ENCODE data around the gene NR6A1. TPM values are rescaled to one million over a fixed set of nuclear protein-coding genes. Genes with fewer than 3 reads are reported as not detected.

Gene NR6A1
- total and polyA plus RNA-seq, 10 donors = 0.14 to 3.7 (median 1.9) TPM

GRCh38 chr9:124530246-124530645, 240.9 kb downstream of the NR6A1 start:
- Histone ChIP-seq H3K27ac (no peak overlapping the region), H3K27me3 (replicated peaks in 1 of 7) (no peaks in the 10 kb centered on the region), H3K4me3 (no peak overlapping the region), H3K36me3 (peaks cover 0 to 14% (median 0%) of the 10 kb centered on the region in 6 donors), H3K9me3 (no peaks in the 10 kb centered on the region), H3K4me1 (peaks cover 0 to 10% (median 0%) of the 10 kb centered on the region in 6 donors)
- no peak for TF ChIP-seq CTCF (IDR thresholded peaks at IDR 0.05 in 8 of 11, conservative IDR thresholded peaks at IDR 0.05 in 3 of 11)
- no peak for TF ChIP-seq POLR2AphosphoS5 (IDR thresholded peaks at IDR 0.05)
- TF ChIP-seq POLR2A (IDR thresholded peaks at IDR 0.05) = no peak
- 88 to 94% (median 89%) methylated on average over 4 of the region's 4 CpGs for WGBS, 5 donors
- DNase-seq = no peak
- intact Hi-C loops (cut with DNase I; ENCODE audit: low total_unique reads) = no loop called here

- H3K27me3 ChIP-seq (replicated peaks in 1 of 7) = no peaks in the 10 kb centered on the region
- H3K9me3 ChIP-seq = no peaks in the 10 kb centered on the region
- peaks cover 0 to 14% (median 0%) of the 10 kb centered on the region in 6 donors for H3K36me3 ChIP-seq
- no peak overlapping the region for H3K4me3 ChIP-seq
- intact Hi-C loops (cut with DNase I; ENCODE audit: low total_unique reads) = no loop called here
- H3K4me1 ChIP-seq = peaks cover 0 to 10% (median 0%) of the 10 kb centered on the region in 6 donors
- no peak for DNase-seq
- no peak overlapping the region for H3K27ac ChIP-seq
- 79 to 97% (median 86%) methylated on average over 3 of the region's 3 CpGs for WGBS, 5 donors
- TF ChIP-seq POLR2A (IDR thresholded peaks at IDR 0.05) (no peak), POLR2AphosphoS5 (IDR thresholded peaks at IDR 0.05) (no peak), CTCF (IDR thresholded peaks at IDR 0.05 in 8 of 11, conservative IDR thresholded peaks at IDR 0.05 in 3 of 11) (no peak)
These were observed 243.3 kb downstream of the NR6A1 start for GRCh38 chr9:124527781-124528180.

GRCh38 chr9:124526174-124526573, 244.9 kb downstream of the NR6A1 start:
- WGBS, 5 donors = 63 to 82% (median 72%) methylated on average over 2 of the region's 2 CpGs
- Histone ChIP-seq H3K9me3 (no peaks in the 10 kb centered on the region), H3K27me3 (replicated peaks in 1 of 7) (no peaks in the 10 kb centered on the region), H3K4me1 (peaks cover 0 to 10% (median 0%) of the 10 kb centered on the region in 6 donors), H3K27ac (peak overlapping the region in 5 of 8 donors; percentile 45 to 73 (median 60)), H3K36me3 (peaks cover 0 to 16% (median 0%) of the 10 kb centered on the region in 6 donors), H3K4me3 (no peak overlapping the region)
- intact Hi-C loops (cut with DNase I; ENCODE audit: low total_unique reads) = no loop called here
- no peak for DNase-seq
- TF ChIP-seq POLR2A (IDR thresholded peaks at IDR 0.05) (no peak), POLR2AphosphoS5 (IDR thresholded peaks at IDR 0.05) (no peak), CTCF (IDR thresholded peaks at IDR 0.05 in 8 of 11, conservative IDR thresholded peaks at IDR 0.05 in 3 of 11) (no peak)

- TF ChIP-seq CTCF (IDR thresholded peaks at IDR 0.05 in 8 of 11, conservative IDR thresholded peaks at IDR 0.05 in 3 of 11) = no peak
- no peak for TF ChIP-seq POLR2A (IDR thresholded peaks at IDR 0.05)
- TF ChIP-seq POLR2AphosphoS5 (IDR thresholded peaks at IDR 0.05) = no peak
- no peak for DNase-seq
- H3K36me3 ChIP-seq = peaks cover 0 to 21% (median 0%) of the 10 kb centered on the region in 6 donors
These were observed 248.7 kb downstream of the NR6A1 start for GRCh38 chr9:124522121-124523098.

More at GRCh38 chr9:124522121-124523098, 248.7 kb downstream of the NR6A1 start:
- Histone ChIP-seq H3K9me3 (no peaks in the 10 kb centered on the region), H3K27me3 (replicated peaks in 1 of 7) (no peaks in the 10 kb centered on the region), H3K4me1 (peaks cover 0 to 10% (median 0%) of the 10 kb centered on the region in 6 donors), H3K27ac (no peak overlapping the region), H3K4me3 (no peak overlapping the region)
- intact Hi-C loops (cut with DNase I; ENCODE audit: low total_unique reads) = no loop called here
- 83 to 93% (median 90%) methylated on average over 7 of the region's 7 CpGs for WGBS, 5 donors
